GM23338 (cell line): ENCODE results near the gene KLLN. TPM values are rescaled to one million over a fixed set of nuclear protein-coding genes. Genes with fewer than 3 reads are reported as not detected.

Source experiments
- ATAC-seq: fragments of 200-7000 bp; cut with Tn5 transposase; 3 replicates; pipeline ENCODE4 v1.9.1; 2020
- DNase-seq: peaks from one replicate; pipeline ENCODE4 v3.0.0-alpha.2; 2015; ENCODE audit warnings: low spot score
- H2AFZ ChIP-seq: fragments of 200-600 bp; sonication (generic); 2 replicates; pipeline ENCODE4 v1.8.0; 2016; ENCODE audit warnings: antibody characterized with exemption, mild to moderate bottlenecking, moderate library complexity
- H3F3A ChIP-seq: fragments of 200-600 bp; sonication (generic); replicated peaks from 2 replicates; pipeline ENCODE4 v1.8.0; 2017; ENCODE audit warnings: antibody characterized with exemption, mixed run types, low read depth
- H3K27ac ChIP-seq: fragments of 200-600 bp; sonication (generic); 2 replicates; pipeline ENCODE4 v1.6.1; 2016; ENCODE audit warnings: low read depth
- H3K27me3 ChIP-seq: fragments of 200-600 bp; sonication (generic); 2 replicates; pipeline ENCODE4 v1.8.0; 2016; ENCODE audit warnings: mild to moderate bottlenecking, mixed run types, moderate library complexity; ENCODE audit not compliant: insufficient read depth
- H3K36me3 ChIP-seq: fragments of 200-600 bp; sonication (generic); 2 replicates; pipeline ENCODE4 v1.8.0; 2016; ENCODE audit warnings: mild to moderate bottlenecking; ENCODE audit not compliant: insufficient read depth
- H3K4me1 ChIP-seq: fragments of 200-600 bp; sonication (generic); 2 replicates; pipeline ENCODE4 v1.8.0; 2016; ENCODE audit warnings: mild to moderate bottlenecking, moderate library complexity; ENCODE audit not compliant: insufficient read depth
- H3K4me2 ChIP-seq: fragments of 200-600 bp; sonication (generic); 2 replicates; pipeline ENCODE4 v1.7.1; 2017; ENCODE audit warnings: mixed run types
- H3K4me3 ChIP-seq: fragments of 200-600 bp; sonication (generic); 2 replicates; pipeline ENCODE4 v1.6.1; 2016; ENCODE audit warnings: mixed run types
- H3K79me2 ChIP-seq: fragments of 200-600 bp; sonication (generic); replicated peaks from 2 replicates; pipeline ENCODE4 v1.8.0; 2017; ENCODE audit warnings: mild to moderate bottlenecking; ENCODE audit not compliant: insufficient read depth
- H3K9me2 ChIP-seq: fragments of 200-600 bp; sonication (generic); 2 replicates; pipeline ENCODE4 v1.8.0; 2017; ENCODE audit not compliant: insufficient read depth
- H4K20me1 ChIP-seq: fragments of 200-600 bp; sonication (generic); replicated peaks from 2 replicates; pipeline ENCODE4 v1.8.0; 2017; ENCODE audit warnings: mild to moderate bottlenecking; ENCODE audit not compliant: insufficient read depth
- H3K27ac Mint-ChIP-seq: 2 replicates; pipeline ENCODE4 v1.8.0; 2020; ENCODE audit warnings: inconsistent platforms, mild to moderate bottlenecking, moderate library complexity, mixed read lengths
- H3K27me3 Mint-ChIP-seq: 3 replicates; pipeline ENCODE4 v1.8.0; 2022; ENCODE audit warnings: low read depth, mild to moderate bottlenecking, moderate library complexity, mixed read lengths, inconsistent platforms; ENCODE audit not compliant: insufficient read depth, poor library complexity
- H3K36me3 Mint-ChIP-seq: 3 replicates; pipeline ENCODE4 v1.8.0; 2021; ENCODE audit warnings: low read depth, mild to moderate bottlenecking, inconsistent platforms, moderate library complexity, mixed read lengths
- H3K4me1 Mint-ChIP-seq: 3 replicates; pipeline ENCODE4 v1.8.0; 2020; ENCODE audit warnings: mild to moderate bottlenecking, inconsistent platforms, mixed read lengths
- H3K4me3 Mint-ChIP-seq: 3 replicates; pipeline ENCODE4 v1.8.0; 2021; ENCODE audit warnings: moderate library complexity, mild to moderate bottlenecking, inconsistent platforms, mixed read lengths
- H3K9me3 Mint-ChIP-seq: 3 replicates; pipeline ENCODE4 v1.8.0; 2020; ENCODE audit warnings: moderate library complexity, mild to moderate bottlenecking, inconsistent platforms, mixed read lengths
- CTCF ChIP-seq, 2 experiments: fragments of 200-600 bp in 1 of 2; sonication (generic) in 1 of 2; conservative IDR thresholded peaks; 2 replicates each; pipeline versions ENCODE4 v1.5.1 to v1.6.1; 2016 to 2017; ENCODE audit warnings: antibody characterized with exemption in 2 of 2, low read depth in 2 of 2, mild to moderate bottlenecking in 2 of 2, moderate library complexity in 1 of 2
- ETS1 ChIP-seq: IDR thresholded peaks from 2 replicates; pipeline ENCODE4 v1.6.1; 2016; ENCODE audit warnings: antibody characterized with exemption
- NANOG ChIP-seq: IDR thresholded peaks from 2 replicates; pipeline ENCODE4 v1.6.1; 2016; ENCODE audit warnings: antibody characterized with exemption, borderline replicate concordance
- POLR2AphosphoS5 ChIP-seq: IDR thresholded peaks from 2 replicates; pipeline ENCODE4 v1.6.1; 2016; ENCODE audit warnings: antibody characterized with exemption, low read depth
- ZNF114 ChIP-seq: fragments of 250-450 bp; sonication (Bioruptor Pico); IDR thresholded peaks from 2 replicates; pipeline ENCODE4 v1.5.0; 2020; ENCODE audit warnings: mild to moderate bottlenecking, moderate library complexity
- ZNF331 ChIP-seq: fragments of 250-450 bp; sonication (Bioruptor Pico); IDR thresholded peaks from 2 replicates; pipeline ENCODE4 v1.5.0; 2020; ENCODE audit warnings: low read depth, mild to moderate bottlenecking, moderate library complexity
- polyA plus RNA-seq: library from polyadenylated mRNA; unstranded; fragments of >200 nt; fragmentation: Nextera tagmentation; extraction: Ambion mirVana; gene quantifications from 2 replicates; pipeline ENCODE4 v1.2.1, GENCODE V29; 2016
- total RNA-seq: library from RNA; depleted of rRNA; stranded (reverse); fragments of >200 nt; shearing (Covaris generic); gene quantifications from 2 replicates; pipeline ENCODE4 v1.2.3, GENCODE V29; 2014
- TF ChIP-seq, protein P1 (sequence below): IDR thresholded peaks from one replicate; pipeline ENCODE4 v1.6.1; 2018; ENCODE audit warnings: antibody characterized with exemption; ENCODE audit not compliant: unreplicated experiment

Gene KLLN
- total and polyA plus RNA-seq, 2 experiments from 2014 or later: 0.24 to 0.29 TPM

DNA sequence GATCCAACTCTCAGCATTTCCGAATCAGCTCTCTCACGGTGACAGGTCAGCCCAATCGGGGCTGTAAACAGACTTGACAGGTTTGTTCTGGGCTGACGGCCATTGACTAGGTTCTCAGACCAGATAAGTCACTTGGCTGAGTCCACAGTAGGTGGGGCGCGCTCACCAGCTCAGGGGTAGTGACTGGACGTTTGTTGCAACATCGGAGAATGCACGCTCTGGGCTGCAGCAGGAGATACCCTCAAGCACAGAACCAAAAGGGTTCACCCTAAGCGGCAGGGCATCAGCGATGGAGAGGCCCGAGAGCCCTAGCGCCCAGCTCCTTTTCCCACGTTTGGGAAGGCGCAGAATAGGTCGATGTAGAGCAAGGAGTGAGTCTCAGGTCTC, 1.8 kb downstream of the KLLN start:
- H3K27ac ChIP-seq: peak overlapping the region; percentile 91
- H3K36me3 ChIP-seq: no peaks in the 10 kb centered on the region
- H3K4me1 Mint-ChIP-seq: peaks cover 21% of the 10 kb centered on the region
- peaks cover 8% of the 10 kb centered on the region; the same call in 2 of the 3 replicates for H3K36me3 Mint-ChIP-seq
- peak overlapping the region; percentile 60 for H2AFZ ChIP-seq
- H3K4me3 Mint-ChIP-seq: peak overlapping the region; percentile 95
- H3K9me3 Mint-ChIP-seq: peaks cover 5% of the 10 kb centered on the region
- ATAC-seq (peak; percentile 8), DNase-seq (peak; percentile 63)
- H3K4me2 ChIP-seq: peak overlapping the region; percentile 84
- H3K79me2 ChIP-seq: peaks cover 24% of the 10 kb centered on the region
- TF ChIP-seq CTCF (conservative IDR thresholded peaks at IDR 0.05; ENCODE audit: low read depth in 2 of 2) (peak in 1 of 2 experiments; percentile 49; a peak in 2 of 4 replicates), ETS1 (no peak), NANOG (no peak)
- H3F3A ChIP-seq: peaks cover 7% of the 10 kb centered on the region; the same call in 1 of the 2 replicates
- no peaks in the 10 kb centered on the region for H3K9me2 ChIP-seq
- peaks cover 20% of the 10 kb centered on the region for H3K4me1 ChIP-seq
- peak overlapping the region; percentile 97 for H3K27ac Mint-ChIP-seq
- H3K4me3 ChIP-seq: peak overlapping the region; percentile 87
- H4K20me1 ChIP-seq: peaks cover 21% of the 10 kb centered on the region
- no peaks in the 10 kb centered on the region for H3K27me3 ChIP-seq
- H3K27me3 Mint-ChIP-seq: peaks cover 10% of the 10 kb centered on the region

DNA sequence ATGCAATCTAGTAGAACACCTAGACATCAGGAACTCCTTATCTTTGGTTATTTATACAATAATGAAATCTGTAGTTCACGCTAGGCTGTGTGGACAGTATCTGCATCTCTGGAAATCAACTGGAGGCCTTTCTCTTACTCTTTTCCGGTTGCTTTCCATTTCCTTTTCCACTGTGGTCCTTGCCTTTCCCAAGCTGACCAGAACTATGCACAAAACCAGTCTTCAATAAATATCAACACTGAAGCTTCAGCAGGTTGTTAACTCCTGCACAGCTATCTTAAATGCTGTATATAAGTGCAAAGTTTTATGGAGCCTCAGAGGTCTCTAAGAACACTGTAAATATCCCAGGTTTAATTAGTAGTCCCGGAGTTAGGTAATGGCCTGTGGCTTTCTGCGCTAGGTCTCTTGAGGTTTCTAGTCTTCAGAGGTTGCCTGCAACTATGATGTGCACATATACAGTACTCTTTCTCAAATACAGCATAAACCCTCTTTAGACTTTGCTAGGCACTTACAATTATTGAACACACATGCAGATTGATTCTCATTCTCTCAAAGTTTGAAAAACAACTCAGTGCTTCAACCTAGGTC, 2.4 kb downstream of the KLLN start:
- Mint-ChIP-seq H3K27ac (no peak overlapping the region), H3K4me1 (peaks cover 19% of the 10 kb centered on the region), H3K4me3 (peak overlapping the region; percentile 95), H3K36me3 (peaks cover 6% of the 10 kb centered on the region; the same call in 2 of the 3 replicates), H3K27me3 (peaks cover 10% of the 10 kb centered on the region), H3K9me3 (peaks cover 5% of the 10 kb centered on the region)
- Histone ChIP-seq H3K27ac (no peak overlapping the region), H3F3A (peaks cover 7% of the 10 kb centered on the region; the same call in 1 of the 2 replicates), H3K36me3 (no peaks in the 10 kb centered on the region), H3K4me3 (peak overlapping the region; percentile 87), H4K20me1 (peaks cover 16% of the 10 kb centered on the region), H3K9me2 (no peaks in the 10 kb centered on the region), H3K4me1 (peaks cover 13% of the 10 kb centered on the region), H3K27me3 (no peaks in the 10 kb centered on the region), H3K4me2 (peak overlapping the region; percentile 84), H3K79me2 (peaks cover 18% of the 10 kb centered on the region), H2AFZ (peak overlapping the region; percentile 60)
- no peak for DNase-seq
- no peak for ATAC-seq
- TF ChIP-seq POLR2AphosphoS5 (no peak), NANOG (no peak), ZNF331 (CRISPR knock-in tag) (no peak), ZNF114 (no peak), ETS1 (no peak), CTCF (conservative IDR thresholded peaks at IDR 0.05; ENCODE audit: low read depth in 2 of 2) (no peak)
- TF ChIP-seq, protein P1, sequence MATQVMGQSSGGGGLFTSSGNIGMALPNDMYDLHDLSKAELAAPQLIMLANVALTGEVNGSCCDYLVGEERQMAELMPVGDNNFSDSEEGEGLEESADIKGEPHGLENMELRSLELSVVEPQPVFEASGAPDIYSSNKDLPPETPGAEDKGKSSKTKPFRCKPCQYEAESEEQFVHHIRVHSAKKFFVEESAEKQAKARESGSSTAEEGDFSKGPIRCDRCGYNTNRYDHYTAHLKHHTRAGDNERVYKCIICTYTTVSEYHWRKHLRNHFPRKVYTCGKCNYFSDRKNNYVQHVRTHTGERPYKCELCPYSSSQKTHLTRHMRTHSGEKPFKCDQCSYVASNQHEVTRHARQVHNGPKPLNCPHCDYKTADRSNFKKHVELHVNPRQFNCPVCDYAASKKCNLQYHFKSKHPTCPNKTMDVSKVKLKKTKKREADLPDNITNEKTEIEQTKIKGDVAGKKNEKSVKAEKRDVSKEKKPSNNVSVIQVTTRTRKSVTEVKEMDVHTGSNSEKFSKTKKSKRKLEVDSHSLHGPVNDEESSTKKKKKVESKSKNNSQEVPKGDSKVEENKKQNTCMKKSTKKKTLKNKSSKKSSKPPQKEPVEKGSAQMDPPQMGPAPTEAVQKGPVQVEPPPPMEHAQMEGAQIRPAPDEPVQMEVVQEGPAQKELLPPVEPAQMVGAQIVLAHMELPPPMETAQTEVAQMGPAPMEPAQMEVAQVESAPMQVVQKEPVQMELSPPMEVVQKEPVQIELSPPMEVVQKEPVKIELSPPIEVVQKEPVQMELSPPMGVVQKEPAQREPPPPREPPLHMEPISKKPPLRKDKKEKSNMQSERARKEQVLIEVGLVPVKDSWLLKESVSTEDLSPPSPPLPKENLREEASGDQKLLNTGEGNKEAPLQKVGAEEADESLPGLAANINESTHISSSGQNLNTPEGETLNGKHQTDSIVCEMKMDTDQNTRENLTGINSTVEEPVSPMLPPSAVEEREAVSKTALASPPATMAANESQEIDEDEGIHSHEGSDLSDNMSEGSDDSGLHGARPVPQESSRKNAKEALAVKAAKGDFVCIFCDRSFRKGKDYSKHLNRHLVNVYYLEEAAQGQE: no peak
